PC-3 (cell line): ENCODE results near the gene LRRC70. TPM values are rescaled to one million over a fixed set of nuclear protein-coding genes. Genes with fewer than 3 reads are reported as not detected.

Source experiments
- ATAC-seq: fragments of 200-7000 bp; cut with Tn5 transposase; 2 replicates; pipeline ENCODE4 v1.9.1; 2020; ENCODE audit warnings: mild to moderate bottlenecking, moderate library complexity
- BruUV-seq: library from RNA; stranded (reverse); fragments of 400-500 nt; replicated peaks from 2 replicates; lab custom pipeline; 2021; lab: Mats Ljungman, UMichigan
- CTCF ChIA-PET: fragments of 300-600 bp; sonication (Branson Sonifier 250); formaldehyde crosslinking; loops from one replicate; lab custom pipeline; 2022; ENCODE audit warnings: antibody characterized with exemption; lab: Charles Lee
- POLR2A ChIA-PET: fragments of 300-600 bp; sonication (Branson Sonifier 250); formaldehyde crosslinking; loops from one replicate; lab custom pipeline; 2022; ENCODE audit warnings: antibody characterized with exemption; ENCODE audit not compliant: unreplicated experiment; lab: Charles Lee
- DNase-seq: peaks from one replicate; pipeline ENCODE4 v3.0.0-alpha.2; 2015
- H2AFZ ChIP-seq: fragments of 300-600 bp; sonication (generic); 2 replicates; pipeline ENCODE4 v1.6.0; 2016; ENCODE audit warnings: antibody characterized with exemption, low read length
- H3F3A ChIP-seq: fragments of 300-600 bp; sonication (generic); one replicate; pipeline ENCODE4 v1.6.0; 2017; ENCODE audit warnings: antibody characterized with exemption, low read length, control low read depth, mild to moderate bottlenecking; ENCODE audit not compliant: unreplicated experiment
- H3K27ac ChIP-seq: fragments of 300-600 bp; sonication (generic); 2 replicates; pipeline ENCODE4 v1.5.1; 2016; ENCODE audit warnings: mild to moderate bottlenecking, low read length
- H3K27me3 ChIP-seq: fragments of 300-600 bp; sonication (generic); 2 replicates; pipeline ENCODE4 v1.6.1; 2016; ENCODE audit warnings: low read length, mixed read lengths
- H3K36me3 ChIP-seq: fragments of 300-600 bp; sonication (generic); 2 replicates; pipeline ENCODE4 v1.6.1; 2016; ENCODE audit warnings: low read depth, mixed run types, low read length, mixed read lengths
- H3K4me1 ChIP-seq: fragments of 300-600 bp; sonication (generic); 2 replicates; pipeline ENCODE4 v1.5.1; 2016; ENCODE audit warnings: low read length; ENCODE audit not compliant: insufficient read depth
- H3K4me2 ChIP-seq: fragments of 300-600 bp; sonication (generic); 2 replicates; pipeline ENCODE4 v1.6.0; 2016; ENCODE audit warnings: low read length
- H3K4me3 ChIP-seq: fragments of 300-600 bp; sonication (generic); 2 replicates; pipeline ENCODE4 v1.5.1; 2016; ENCODE audit warnings: mild to moderate bottlenecking, low read length, mixed read lengths
- H3K79me2 ChIP-seq: fragments of 300-600 bp; sonication (generic); 2 replicates; pipeline ENCODE4 v1.6.1; 2017; ENCODE audit warnings: low read length, mixed read lengths
- H3K9ac ChIP-seq: fragments of 300-600 bp; sonication (generic); 2 replicates; pipeline ENCODE4 v1.6.0; 2016; ENCODE audit warnings: mild to moderate bottlenecking, low read length
- H3K9me2 ChIP-seq: fragments of 300-600 bp; sonication (generic); replicated peaks from 2 replicates; pipeline ENCODE4 v1.6.1; 2016; ENCODE audit warnings: mixed run types, low read length, mixed read lengths
- H3K9me3 ChIP-seq: fragments of 300-600 bp; sonication (generic); 2 replicates; pipeline ENCODE4 v1.6.1; 2016; ENCODE audit warnings: low read length, mixed read lengths
- H4K20me1 ChIP-seq: fragments of 300-600 bp; sonication (generic); 2 replicates; pipeline ENCODE4 v1.6.1; 2016; ENCODE audit warnings: low read length, mixed read lengths
- CTCF ChIP-seq: fragments of 300-600 bp; sonication (generic); conservative IDR thresholded peaks from 2 replicates; pipeline ENCODE4 v1.5.1; 2017; ENCODE audit warnings: antibody characterized with exemption, low read depth, mild to moderate bottlenecking, low read length
- EZH2 ChIP-seq: fragments of 300-600 bp; sonication (generic); IDR thresholded peaks from one replicate; pipeline ENCODE4 v1.6.1; 2017; ENCODE audit warnings: antibody characterized with exemption, mild to moderate bottlenecking, low read length; ENCODE audit not compliant: unreplicated experiment
- EZH2phosphoT487 ChIP-seq: fragments of 300-600 bp; sonication (generic); IDR thresholded peaks from 2 replicates; pipeline ENCODE4 v1.6.1; 2018; ENCODE audit warnings: mild to moderate bottlenecking, antibody characterized with exemption, low read length, borderline replicate concordance
- intact Hi-C: fragments of 100-400 bp; cut with micrococcal nuclease; formaldehyde crosslinking; loops from 2 replicates; pipeline ENCODE4 v1.9.0; 2023
- total RNA-seq: library from RNA; depleted of rRNA; stranded (reverse); fragments of >200 nt; gene quantifications from 2 replicates; pipeline ENCODE4 v1.2.3, GENCODE V29; 2014

Gene LRRC70
- total RNA-seq, 1 experiment from 2014 or later: 1.5 TPM

- Histone ChIP-seq H2AFZ (no peak overlapping the region), H3K36me3 (peaks cover 4% of the 10 kb centered on the region; the same call in 1 of the 2 replicates), H3K4me3 (no peak overlapping the region), H4K20me1 (no peaks in the 10 kb centered on the region; the same call in 1 of the 2 replicates), H3K27me3 (no peaks in the 10 kb centered on the region), H3K27ac (no peak overlapping the region), H3F3A (no peaks in the 10 kb centered on the region), H3K9me3 (no peaks in the 10 kb centered on the region), H3K79me2 (no peaks in the 10 kb centered on the region), H3K9me2 (no peaks in the 10 kb centered on the region), H3K4me1 (no peaks in the 10 kb centered on the region), H3K9ac (no peak overlapping the region), H3K4me2 (no peak overlapping the region)
- ChIA-PET CTCF (no interaction called here), POLR2A (no interaction called here)
- intact Hi-C loops: no loop called here
- TF ChIP-seq CTCF (no peak), EZH2 (no peak), EZH2phosphoT487 (no peak)
- BruUV-seq: no TSS peak
- no peak for DNase-seq
- ATAC-seq: no peak
These were observed 9.1 kb downstream of the LRRC70 start for GRCh38 chr5:62587737-62588136.

GRCh38 chr5:62588668-62589067 is 10.0 kb downstream of the LRRC70 start:
- Histone ChIP-seq H4K20me1 (no peaks in the 10 kb centered on the region; the same call in 1 of the 2 replicates), H2AFZ (no peak overlapping the region), H3K4me2 (no peak overlapping the region), H3F3A (no peaks in the 10 kb centered on the region), H3K4me1 (no peaks in the 10 kb centered on the region), H3K9ac (no peak overlapping the region), H3K9me3 (no peaks in the 10 kb centered on the region), H3K9me2 (no peaks in the 10 kb centered on the region), H3K4me3 (no peak overlapping the region), H3K79me2 (no peaks in the 10 kb centered on the region), H3K27ac (no peak overlapping the region), H3K36me3 (peaks cover 4% of the 10 kb centered on the region; the same call in 1 of the 2 replicates), H3K27me3 (no peaks in the 10 kb centered on the region)
- ATAC-seq: no peak
- no peak for DNase-seq
- intact Hi-C loops: no loop called here
- BruUV-seq: no TSS peak
- no peak for TF ChIP-seq EZH2
- TF ChIP-seq EZH2phosphoT487: no peak
- no peak for TF ChIP-seq CTCF
- ChIA-PET POLR2A (no interaction called here), CTCF (no interaction called here)

- intact Hi-C loops: no loop called here
- CTCF ChIA-PET: no interaction called here
- TF ChIP-seq CTCF (peak; percentile 59), EZH2phosphoT487 (no peak)
These were observed 10.9 kb downstream of the LRRC70 start for GRCh38 chr5:62589504-62589903.

More at GRCh38 chr5:62589504-62589903, 10.9 kb downstream of the LRRC70 start:
- POLR2A ChIA-PET: no interaction called here
- Histone ChIP-seq H3K79me2 (no peaks in the 10 kb centered on the region), H3K4me3 (no peak overlapping the region), H2AFZ (no peak overlapping the region), H4K20me1 (no peaks in the 10 kb centered on the region; the same call in 1 of the 2 replicates), H3K27ac (no peak overlapping the region), H3K27me3 (no peaks in the 10 kb centered on the region), H3K36me3 (peaks cover 4% of the 10 kb centered on the region; the same call in 1 of the 2 replicates), H3K9me3 (no peaks in the 10 kb centered on the region), H3K9me2 (no peaks in the 10 kb centered on the region), H3F3A (no peaks in the 10 kb centered on the region), H3K4me1 (no peaks in the 10 kb centered on the region), H3K4me2 (no peak overlapping the region), H3K9ac (no peak overlapping the region)
- peak; percentile 40 for DNase-seq
- no peak for ATAC-seq
- no TSS peak for BruUV-seq
